Measurements from ENCODE around the gene OTUB1. TPM values are rescaled to one million over a fixed set of nuclear protein-coding genes. Genes with fewer than 3 reads are reported as not detected.
"Not testable (repeated sequence)": the region's sequence is repeated elsewhere in the genome, so short reads cannot be mapped to it uniquely, and the experiment has no call there.

Gene OTUB1
- total RNA-seq, 2 donors from 2014 or later = 60.0 to 86.4 TPM

- DNase-seq (ENCODE audit: low spot score in 2 of 2) (no peak), ATAC-seq (no peak)
- Mint-ChIP-seq H3K9me3 (no peaks in the 10 kb centered on the region), H3K27ac (no peak overlapping the region), H3K36me3 (no peaks in the 10 kb centered on the region)
Measured at GRCh38 chr11:64043545-64043944, 57.3 kb downstream of the OTUB1 start.

GRCh38 chr11:64044730-64045393 is 58.6 kb downstream of the OTUB1 start:
- Mint-ChIP-seq H3K9me3 (no peaks in the 10 kb centered on the region), H3K36me3 (no peaks in the 10 kb centered on the region), H3K27ac (no peak overlapping the region)
- DNase-seq (ENCODE audit: low spot score in 2 of 2) = no peak
- no peak for ATAC-seq

- no peaks in the 10 kb centered on the region for H3K9me3 Mint-ChIP-seq
- no peak overlapping the region for H3K27ac Mint-ChIP-seq
- ATAC-seq = no peak
- no peak for DNase-seq (ENCODE audit: low spot score in 2 of 2)
- no peaks in the 10 kb centered on the region for H3K36me3 Mint-ChIP-seq
Measured at GRCh38 chr11:64045700-64046099, 59.5 kb downstream of the OTUB1 start.

GRCh38 chr11:64047373-64047772 is 61.1 kb downstream of the OTUB1 start:
- H3K9me3 Mint-ChIP-seq; DNase-seq (ENCODE audit: low spot score in 2 of 2); H3K36me3 Mint-ChIP-seq; ATAC-seq; H3K27ac Mint-ChIP-seq: not testable (repeated sequence)

Other genes starting within 250 kb of the OTUB1 start
- gene ZFTA, start 217.7 kb upstream of the OTUB1 start, total RNA-seq = 1 to 10 TPM in 1 of 2 donors, under 1 TPM in 1; 0.16 to 2.2 TPM
- gene SPINDOC, start 173.0 kb upstream of the OTUB1 start, total RNA-seq = 10 to 100 TPM; 30.8 to 39.0 TPM
- gene MARK2, start 147.3 kb upstream of the OTUB1 start, total RNA-seq = 10 to 100 TPM; 26.6 to 30.6 TPM
- gene RCOR2, start 69.3 kb upstream of the OTUB1 start, total RNA-seq = under 1 TPM; 0.09 to 0.99 TPM
- gene NAA40, start 47.4 kb upstream of the OTUB1 start, total RNA-seq = 10 to 100 TPM; 23.5 to 25.4 TPM
- 100 to 1,000 TPM; 498 to 568 TPM for gene COX8A, start 11.8 kb upstream of the OTUB1 start, total RNA-seq
- not detected for gene FLRT1, start 49.5 kb downstream of the OTUB1 start, total RNA-seq
- gene MACROD1, start 179.7 kb downstream of the OTUB1 start, total RNA-seq = 10 to 100 TPM; 11.0 to 25.3 TPM
- gene STIP1, start 199.7 kb downstream of the OTUB1 start, total RNA-seq = 100 to 1,000 TPM; 328 to 366 TPM
- gene FERMT3, start 220.3 kb downstream of the OTUB1 start, total RNA-seq = 100 to 1,000 TPM; 142 to 193 TPM
- gene TRPT1, start 239.7 kb downstream of the OTUB1 start, total RNA-seq = 10 to 100 TPM; 31.2 to 36.5 TPM
- 10 to 100 TPM; 87.4 to 88.8 TPM for gene NUDT22, start 239.8 kb downstream of the OTUB1 start, total RNA-seq
- 10 to 100 TPM; 26.7 to 48.7 TPM for gene DNAJC4, start 244.1 kb downstream of the OTUB1 start, total RNA-seq
- 100 to 1,000 TPM in 1 of 2 donors, 10 to 100 TPM in 1; 57.6 to 119 TPM for gene VEGFB, start 248.1 kb downstream of the OTUB1 start, total RNA-seq